Tibial nerve (tissue), 4 donors: ENCODE measurements around the gene RNF225. TPM values are rescaled to one million over a fixed set of nuclear protein-coding genes. Genes with fewer than 3 reads are reported as not detected.

Source experiments
- DNase-seq, 2 donors: peaks; one replicate each; pipeline ENCODE4 v3.0.0-alpha.2; 2019; ENCODE audit warnings: low spot score in 2 of 2
- H3K27ac ChIP-seq, 4 donors: fragments of 200-600 bp; sonication (generic) in 3 of 4; one replicate each; pipeline ENCODE4 v1.5.1; 2017 to 2019; ENCODE audit warnings: mild to moderate bottlenecking in 1 of 4
- H3K27me3 ChIP-seq, 2 donors: fragments of 200-600 bp; sonication (generic) in 1 of 2; one replicate each; pipeline versions ENCODE4 v1.5.1 to v1.6.0; 2017 to 2019
- H3K36me3 ChIP-seq, 3 donors: fragments of 200-600 bp; sonication (generic); one replicate each; pipeline ENCODE4 v1.5.1; 2018 to 2019
- H3K4me1 ChIP-seq, 4 donors: fragments of 200-600 bp; sonication (generic) in 3 of 4; one replicate each; pipeline ENCODE4 v1.5.1; 2017 to 2019
- H3K4me3 ChIP-seq, 4 donors: fragments of 200-600 bp; sonication (generic) in 3 of 4; one replicate each; pipeline ENCODE4 v1.5.1; 2017 to 2019; ENCODE audit warnings: mild to moderate bottlenecking in 1 of 4, moderate library complexity in 1 of 4
- H3K9me3 ChIP-seq, 4 donors: fragments of 200-600 bp; sonication (generic) in 3 of 4; one replicate each; pipeline ENCODE4 v1.5.1; 2017 to 2019
- EP300 ChIP-seq, 2 donors: sonication (generic); formaldehyde crosslinking; IDR thresholded peaks; one replicate each; pipeline ENCODE4 v1.6.1; 2017; ENCODE audit warnings: antibody characterized with exemption in 2 of 2, mild to moderate bottlenecking in 1 of 2
- POLR2A ChIP-seq, 2 donors: fragments of 450-650 bp; IDR thresholded peaks; one replicate each; pipeline ENCODE4 v1.6.1; 2017; ENCODE audit warnings: antibody characterized with exemption in 2 of 2, mild to moderate bottlenecking in 2 of 2, moderate library complexity in 2 of 2
- WGBS, 2 donors: methylation state at CpG; one replicate each; pipeline ENCODE4 v1.1.5; 2018; 5-methylcytosine and 5-hydroxymethylcytosine counted together
- total RNA-seq, 4 donors: library from RNA; depleted of rRNA; stranded (reverse); fragments of >200 nt; gene quantifications; one replicate each; pipeline ENCODE4 v1.1.0, GENCODE V29; 2016
- TF ChIP-seq, protein P1 (sequence below), 5 experiments: fragments of 200-600 bp in 3 of 5; fragments of 450-650 bp in 2 of 5; sonication (generic) in 3 of 5; IDR thresholded peaks; one replicate each; pipeline ENCODE4 v1.5.1; 2016 to 2019; ENCODE audit warnings: antibody characterized with exemption in 5 of 5, mild to moderate bottlenecking in 3 of 5, moderate library complexity in 2 of 5

Gene RNF225
- total RNA-seq, 4 donors from 2014 or later = not detected

DNA sequence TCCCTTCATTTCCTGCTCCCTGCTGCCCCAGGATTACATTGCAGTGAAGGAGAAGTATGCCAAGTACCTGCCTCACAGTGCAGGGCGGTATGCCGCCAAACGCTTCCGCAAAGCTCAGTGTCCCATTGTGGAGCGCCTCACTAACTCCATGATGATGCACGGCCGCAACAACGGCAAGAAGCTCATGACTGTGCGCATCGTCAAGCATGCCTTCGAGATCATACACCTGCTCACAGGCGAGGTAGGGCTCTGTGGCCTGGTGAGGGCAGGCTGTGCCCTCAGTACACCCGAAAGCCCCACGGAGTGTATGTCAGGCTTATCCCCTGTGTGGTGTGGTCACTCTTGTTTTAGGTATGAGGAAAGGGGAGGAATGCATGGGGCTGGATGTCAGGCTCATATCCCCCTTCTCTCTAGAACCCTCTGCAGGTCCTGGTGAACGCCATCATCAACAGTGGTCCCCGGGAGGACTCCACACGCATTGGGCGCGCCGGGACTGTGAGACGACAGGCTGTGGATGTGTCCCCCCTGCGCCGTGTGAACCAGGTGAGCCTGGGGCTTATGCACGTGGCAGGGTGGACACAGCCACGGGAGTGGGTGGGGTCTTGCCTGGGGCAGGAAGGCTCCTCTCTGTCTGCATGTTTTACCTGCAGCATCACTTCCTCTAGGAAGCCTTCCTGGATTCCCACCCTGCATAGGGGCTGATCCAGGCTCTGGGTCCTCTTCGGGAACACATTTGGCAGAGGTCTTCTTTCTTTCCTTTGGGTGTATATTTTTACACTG is 2.3 kb upstream of the RNF225 start:
- Histone ChIP-seq H3K27ac (no peak overlapping the region), H3K9me3 (no peaks in the 10 kb centered on the region), H3K27me3 (peaks cover 0 to 23% of the 10 kb centered on the region in 2 donors), H3K36me3 (peaks cover 0 to 75% (median 16%) of the 10 kb centered on the region in 3 donors), H3K4me3 (no peak overlapping the region), H3K4me1 (peaks cover 0 to 42% (median 4%) of the 10 kb centered on the region in 4 donors)
- no peak for DNase-seq
- 90 to 94% methylated on average over 24 to 26 of the region's 26 CpGs for WGBS, 2 donors
- TF ChIP-seq EP300 (IDR thresholded peaks at IDR 0.05) (no peak), POLR2A (IDR thresholded peaks at IDR 0.05) (no peak)
- TF ChIP-seq, protein P1, sequence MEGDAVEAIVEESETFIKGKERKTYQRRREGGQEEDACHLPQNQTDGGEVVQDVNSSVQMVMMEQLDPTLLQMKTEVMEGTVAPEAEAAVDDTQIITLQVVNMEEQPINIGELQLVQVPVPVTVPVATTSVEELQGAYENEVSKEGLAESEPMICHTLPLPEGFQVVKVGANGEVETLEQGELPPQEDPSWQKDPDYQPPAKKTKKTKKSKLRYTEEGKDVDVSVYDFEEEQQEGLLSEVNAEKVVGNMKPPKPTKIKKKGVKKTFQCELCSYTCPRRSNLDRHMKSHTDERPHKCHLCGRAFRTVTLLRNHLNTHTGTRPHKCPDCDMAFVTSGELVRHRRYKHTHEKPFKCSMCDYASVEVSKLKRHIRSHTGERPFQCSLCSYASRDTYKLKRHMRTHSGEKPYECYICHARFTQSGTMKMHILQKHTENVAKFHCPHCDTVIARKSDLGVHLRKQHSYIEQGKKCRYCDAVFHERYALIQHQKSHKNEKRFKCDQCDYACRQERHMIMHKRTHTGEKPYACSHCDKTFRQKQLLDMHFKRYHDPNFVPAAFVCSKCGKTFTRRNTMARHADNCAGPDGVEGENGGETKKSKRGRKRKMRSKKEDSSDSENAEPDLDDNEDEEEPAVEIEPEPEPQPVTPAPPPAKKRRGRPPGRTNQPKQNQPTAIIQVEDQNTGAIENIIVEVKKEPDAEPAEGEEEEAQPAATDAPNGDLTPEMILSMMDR (IDR thresholded peaks at IDR 0.05) = no peak

- Histone ChIP-seq H3K4me1 (peaks cover 0 to 37% (median 2%) of the 10 kb centered on the region in 4 donors), H3K4me3 (no peak overlapping the region), H3K27me3 (peaks cover 0 to 25% of the 10 kb centered on the region in 2 donors), H3K36me3 (peaks cover 0 to 75% (median 16%) of the 10 kb centered on the region in 3 donors), H3K27ac (no peak overlapping the region), H3K9me3 (no peaks in the 10 kb centered on the region)
- TF ChIP-seq, protein P1 (IDR thresholded peaks at IDR 0.05) = no peak
- TF ChIP-seq EP300 (IDR thresholded peaks at IDR 0.05) = no peak
- TF ChIP-seq POLR2A (IDR thresholded peaks at IDR 0.05) = no peak
- 83 to 85% methylated on average over 4 of the region's 4 CpGs for WGBS, 2 donors
- DNase-seq = no peak
These were observed 1.8 kb upstream of the RNF225 start for GRCh38 chr19:58393725-58394033.

DNA sequence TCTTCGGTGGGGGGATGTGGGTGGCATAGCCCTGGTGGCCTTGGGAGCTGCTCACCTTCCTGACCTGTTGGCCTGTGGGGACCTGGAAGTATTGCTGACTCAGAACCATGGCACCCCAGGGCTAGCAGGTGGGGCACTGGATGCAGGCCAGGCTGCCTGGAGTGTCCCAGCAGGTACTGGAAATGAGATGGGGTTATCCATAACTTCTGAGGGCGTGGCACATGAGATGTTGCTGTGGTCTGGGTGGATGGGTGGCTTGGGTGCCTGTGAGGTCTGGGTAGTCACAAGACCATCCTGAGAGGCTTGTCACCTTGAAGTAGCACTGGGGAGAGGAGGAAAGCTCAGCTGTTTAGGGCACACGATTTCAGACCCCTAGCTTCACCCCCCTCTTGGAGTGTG is 636 bp upstream of the RNF225 start:
- H3K4me1 ChIP-seq = peaks cover 0 to 27% (median 2%) of the 10 kb centered on the region in 4 donors
- peaks cover 0 to 25% of the 10 kb centered on the region in 2 donors for H3K27me3 ChIP-seq
- no peak for DNase-seq
- no peak for TF ChIP-seq EP300 (IDR thresholded peaks at IDR 0.05)
- TF ChIP-seq, protein P1 (IDR thresholded peaks at IDR 0.05) = no peak
- no peak for TF ChIP-seq POLR2A (IDR thresholded peaks at IDR 0.05)
- H3K36me3 ChIP-seq = peaks cover 0 to 63% (median 16%) of the 10 kb centered on the region in 3 donors
- H3K27ac ChIP-seq = no peak overlapping the region
- H3K9me3 ChIP-seq = no peaks in the 10 kb centered on the region
- 53 to 76% methylated on average over 3 of the region's 3 CpGs for WGBS, 2 donors
- no peak overlapping the region for H3K4me3 ChIP-seq

GRCh38 chr19:58395979-58396627 is 647 bp downstream of the RNF225 start:
- H3K4me1 ChIP-seq = peaks cover 0 to 28% (median 8%) of the 10 kb centered on the region in 4 donors
- H3K27me3 ChIP-seq = peaks cover 0 to 25% of the 10 kb centered on the region in 2 donors
- no peak overlapping the region for H3K4me3 ChIP-seq
- H3K9me3 ChIP-seq = no peaks in the 10 kb centered on the region
- TF ChIP-seq EP300 (IDR thresholded peaks at IDR 0.05) (no peak), POLR2A (IDR thresholded peaks at IDR 0.05) (no peak)
- TF ChIP-seq, protein P1 (IDR thresholded peaks at IDR 0.05) = no peak
- WGBS, 2 donors = 13 to 17% methylated on average over 6 to 20 of the region's 75 CpGs
- peaks cover 0 to 52% (median 16%) of the 10 kb centered on the region in 3 donors for H3K36me3 ChIP-seq
- H3K27ac ChIP-seq = no peak overlapping the region
- DNase-seq = no peak
